H1 (cell line): ENCODE measurements around the gene IFI27L1. TPM values are rescaled to one million over a fixed set of nuclear protein-coding genes. Genes with fewer than 3 reads are reported as not detected.

ENCODE experiments used
- CHD7 ChIP-seq: fragments of 300-600 bp; sonication (generic); IDR thresholded peaks from 2 replicates; pipeline ENCODE4 v1.7.1; 2012; ENCODE audit warnings: low read length, moderate library complexity, mild to moderate bottlenecking, inconsistent platforms; ENCODE audit not compliant: insufficient replicate concordance
- GABPA ChIP-seq: IDR thresholded peaks from 2 replicates; pipeline ENCODE4 v1.6.1; 2011; ENCODE audit warnings: mild to moderate bottlenecking, low read length, moderate library complexity, borderline replicate concordance; ENCODE audit not compliant: insufficient read depth
- POLR2A ChIP-seq, 2 experiments: IDR thresholded peaks; 1 replicate in 1 of 2; 2 replicates in 1 of 2; pipeline ENCODE4 v1.6.1; 2011; ENCODE audit warnings: low read depth in 2 of 2, low read length in 2 of 2, mild to moderate bottlenecking in 2 of 2; ENCODE audit errors: control extremely low read depth in 1 of 2
- POLR2AphosphoS5 ChIP-seq: IDR thresholded peaks from 2 replicates; pipeline ENCODE4 v1.6.1; 2011; ENCODE audit warnings: low read depth, low read length
- RBBP5 ChIP-seq: IDR thresholded peaks from 2 replicates; pipeline ENCODE4 v1.7.1; 2012; ENCODE audit warnings: low read depth, mild to moderate bottlenecking, inconsistent platforms, low read length, moderate library complexity, borderline replicate concordance
- RNF2 ChIP-seq: fragments of 200-900, 300-1000 bp; sonication (generic); IDR thresholded peaks from 2 replicates; pipeline ENCODE4 v1.7.1; 2016; ENCODE audit warnings: borderline replicate concordance, low read depth, mild to moderate bottlenecking, antibody characterized with exemption, low read length; ENCODE audit not compliant: poor library complexity, severe bottlenecking; ENCODE audit errors: missing control alignments
- SP1 ChIP-seq: IDR thresholded peaks from 2 replicates; pipeline ENCODE4 v1.6.1; 2011; ENCODE audit warnings: low read depth, low read length
- TAF1 ChIP-seq: IDR thresholded peaks from 2 replicates; pipeline ENCODE4 v1.6.1; 2011; ENCODE audit warnings: mild to moderate bottlenecking, low read depth, low read length
- TAF7 ChIP-seq: optimal IDR thresholded peaks from 2 replicates; pipeline ENCODE3; 2011; ENCODE audit warnings: low read depth, mild to moderate bottlenecking, inconsistent platforms, low read length, moderate library complexity, borderline replicate concordance
- TBP ChIP-seq: IDR thresholded peaks from 2 replicates; pipeline ENCODE4 v1.6.1; 2011; ENCODE audit warnings: low read depth, low read length, improper control_type of control experiment
- polyA plus RNA-seq, 7 experiments: library from polyadenylated mRNA; depleted of rRNA in 3 of 7; stranded (reverse) in 5 of 7; unstranded in 2 of 7; fragments of >200 nt in 5 of 7; fragments of 200-250 nt in 2 of 7; gene quantifications; 1 replicate in 5 of 7; 2 replicates in 1 of 7; 4 replicates in 1 of 7; pipeline versions ENCODE4 v1.2.1 to v1.2.3, GENCODE V29; 2011 to 2013; ENCODE audit warnings: missing spikeins in 2 of 7, mixed read lengths in 2 of 7
- total RNA-seq: library from RNA; stranded (reverse); fragmentation: NEBNext Ultra II Directional; extraction: Animal tissue kit (Norgen Biotek cat#: 25700); gene quantifications from 2 replicates; pipeline ENCODE4 v1.2.1, GENCODE V29; 2021

IFI27L1 gene
- total and polyA plus RNA-seq, 2 of the 8 experiments (the other 6 are each of a cell fraction or from before 2014, with no cell fraction given), result 21.2 to 30.5 TPM

- TF ChIP-seq GABPA (peak; percentile 85), TBP (peak; percentile 83), CHD7 (no peak), POLR2AphosphoS5 (peak; percentile 54; the same call in 1 of the 2 replicates), TAF7 (no peak), RNF2 (no peak), POLR2A (IDR thresholded peaks at IDR 0.05; ENCODE audit: control extremely low read depth in 1 of 2, low read depth in 2 of 2, low read length in 2 of 2) (peak in 1 of 2 experiments; percentile 76; a peak in 2 of 3 replicates), TAF1 (peak; percentile 76), SP1 (peak; percentile 73), RBBP5 (peak; percentile 79)
Measured at GRCh38 chr14:94080621-94081385, at the start of gene IFI27L1, which contains the start of gene DDX24 (continued).
